Sigmoid colon (tissue), 4 donors: Measurements from ENCODE around the gene CACNG7.

ENCODE experiments used
- CTCF ChIP-seq, 4 experiments: fragments of 450-650 bp in 3 of 4; fragments of 200-600 bp in 1 of 4; IDR thresholded peaks; one replicate each; pipeline ENCODE4 v1.5.1; 2016 to 2019; ENCODE audit warnings: antibody characterized with exemption in 4 of 4, mild to moderate bottlenecking in 3 of 4, moderate library complexity in 2 of 4
- EP300 ChIP-seq, 4 donors: sonication (generic); formaldehyde crosslinking; IDR thresholded peaks; one replicate each; pipeline ENCODE4 v1.6.1; 2017; ENCODE audit warnings: antibody characterized with exemption in 4 of 4
- POLR2A ChIP-seq, 2 donors: fragments of 450-650 bp; IDR thresholded peaks; one replicate each; pipeline ENCODE4 v1.6.1; 2016; ENCODE audit warnings: antibody characterized with exemption in 2 of 2, mild to moderate bottlenecking in 2 of 2, moderate library complexity in 2 of 2

DNA sequence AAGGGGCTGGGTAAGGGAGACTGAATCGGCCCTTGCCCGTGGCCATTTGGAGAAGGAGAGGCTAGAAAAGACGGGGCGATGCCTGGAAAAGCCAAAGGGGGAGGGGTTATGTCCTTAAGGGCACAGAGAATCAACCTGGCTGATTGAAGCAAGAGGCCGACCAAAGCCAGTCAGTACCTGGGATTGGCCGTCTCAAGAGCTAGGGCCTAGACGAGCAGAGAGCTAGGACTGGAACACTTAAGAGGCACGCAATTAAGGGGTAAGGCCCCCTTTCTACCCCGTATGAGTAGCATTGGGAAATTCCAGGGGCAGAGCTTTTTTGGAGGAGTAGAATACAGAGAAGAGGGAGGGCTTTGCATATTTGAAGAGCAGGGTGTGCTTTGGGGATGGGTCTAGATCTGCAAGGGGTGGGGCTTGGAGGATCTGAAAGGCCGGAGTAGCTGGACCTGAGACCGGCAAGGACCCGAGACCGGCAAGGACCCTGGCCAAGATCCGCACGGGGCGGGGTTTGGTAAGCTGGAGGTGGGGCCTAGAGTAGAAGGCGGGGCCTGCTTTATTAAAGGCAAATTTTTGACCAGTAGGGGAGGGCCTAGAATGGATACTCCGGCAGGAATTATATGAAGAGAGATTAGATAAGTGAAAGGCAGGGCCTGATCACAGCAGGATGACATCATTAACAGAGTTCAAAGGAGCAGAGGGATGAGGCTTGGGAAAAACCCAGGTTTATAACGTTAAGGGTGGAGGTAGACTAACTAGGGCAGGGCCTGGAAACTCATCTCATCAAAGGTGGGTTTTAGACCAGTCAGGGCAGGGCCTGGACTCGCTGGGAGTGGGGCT is 71.7 kb downstream of the CACNG7 start:
- TF ChIP-seq CTCF (IDR thresholded peaks at IDR 0.05) (no peak), EP300 (IDR thresholded peaks at IDR 0.05) (no peak), POLR2A (IDR thresholded peaks at IDR 0.05) (no peak)
